HepG2 (cell line): ENCODE data around the gene CDT1. TPM values are rescaled to one million over a fixed set of nuclear protein-coding genes. Genes with fewer than 3 reads are reported as not detected.

Experiments used
- CREB3 ChIP-seq: sonication (generic); formaldehyde crosslinking; IDR thresholded peaks from 2 replicates; pipeline ENCODE4 v1.5.0; 2020; ENCODE audit warnings: missing genetic modification reagents
- LCORL ChIP-seq, 2 experiments: fragments of 450-650 bp in 1 of 2; sonication (generic) in 1 of 2; formaldehyde crosslinking in 1 of 2; IDR thresholded peaks; 2 replicates each; pipeline versions ENCODE4 v1.5.0 to v1.6.1; 2017 to 2020; ENCODE audit warnings: antibody characterized with exemption in 1 of 2, missing genetic modification reagents in 1 of 2
- POGK ChIP-seq: sonication (generic); formaldehyde crosslinking; conservative IDR thresholded peaks from 2 replicates; pipeline ENCODE4 v1.8.0; 2022; ENCODE audit warnings: mild to moderate bottlenecking, moderate library complexity, missing genetic modification reagents
- ZBED4 ChIP-seq: sonication (generic); formaldehyde crosslinking; IDR thresholded peaks from 2 replicates; pipeline ENCODE4 v1.4.0; 2020; ENCODE audit warnings: missing genetic modification reagents, borderline replicate concordance
- ZBTB7B ChIP-seq: sonication (generic); formaldehyde crosslinking; IDR thresholded peaks from 2 replicates; pipeline ENCODE4 v1.4.0; 2020; ENCODE audit warnings: missing genetic modification reagents
- ZKSCAN1 ChIP-seq: fragments of 150-350 bp; IDR thresholded peaks from 2 replicates; pipeline ENCODE4 v1.6.1; 2014; ENCODE audit warnings: low read length
- ZNF367 ChIP-seq: sonication (generic); formaldehyde crosslinking; IDR thresholded peaks from 2 replicates; pipeline ENCODE4 v1.4.0; 2020; ENCODE audit warnings: missing genetic modification reagents, borderline replicate concordance
- ZNF816 ChIP-seq: sonication (generic); formaldehyde crosslinking; IDR thresholded peaks from 2 replicates; pipeline ENCODE4 v1.8.0; 2022; ENCODE audit warnings: missing genetic modification reagents, mild to moderate bottlenecking, borderline replicate concordance
- polyA plus RNA-seq, 8 experiments: library from polyadenylated mRNA; depleted of rRNA in 3 of 8; stranded (reverse) in 7 of 8; unstranded in 1 of 8; fragments of >200 nt; fragmentation: Illumina TruSeq in 4 of 8; extraction: Trizol in 4 of 8; gene quantifications; 2 replicates each; pipeline versions ENCODE4 v1.2.1 to v1.2.3, GENCODE V29; 2011 to 2016; ENCODE audit warnings: low read depth in 4 of 8, missing spikeins in 1 of 8, mixed read lengths in 1 of 8; ENCODE audit not compliant: insufficient read depth in 1 of 8
- total RNA-seq, 5 experiments: library from RNA; depleted of rRNA; stranded (reverse); fragments of >200 nt; fragmentation: Illumina TruSeq; extraction: Trizol; gene quantifications; 2 replicates each; pipeline ENCODE4 v1.2.3, GENCODE V29; 2016; ENCODE audit warnings: low read depth in 1 of 5
- TF ChIP-seq, protein P1 (sequence below): sonication (generic); formaldehyde crosslinking; IDR thresholded peaks from 2 replicates; pipeline ENCODE4 v1.4.0; 2020; ENCODE audit warnings: mild to moderate bottlenecking, missing genetic modification reagents

CDT1 gene
- total and polyA plus RNA-seq, 2 of the 13 experiments (the other 11 are each of a cell fraction or from before 2014, with no cell fraction given) = 23.1 to 23.8 TPM

- TF ChIP-seq, protein P1, sequence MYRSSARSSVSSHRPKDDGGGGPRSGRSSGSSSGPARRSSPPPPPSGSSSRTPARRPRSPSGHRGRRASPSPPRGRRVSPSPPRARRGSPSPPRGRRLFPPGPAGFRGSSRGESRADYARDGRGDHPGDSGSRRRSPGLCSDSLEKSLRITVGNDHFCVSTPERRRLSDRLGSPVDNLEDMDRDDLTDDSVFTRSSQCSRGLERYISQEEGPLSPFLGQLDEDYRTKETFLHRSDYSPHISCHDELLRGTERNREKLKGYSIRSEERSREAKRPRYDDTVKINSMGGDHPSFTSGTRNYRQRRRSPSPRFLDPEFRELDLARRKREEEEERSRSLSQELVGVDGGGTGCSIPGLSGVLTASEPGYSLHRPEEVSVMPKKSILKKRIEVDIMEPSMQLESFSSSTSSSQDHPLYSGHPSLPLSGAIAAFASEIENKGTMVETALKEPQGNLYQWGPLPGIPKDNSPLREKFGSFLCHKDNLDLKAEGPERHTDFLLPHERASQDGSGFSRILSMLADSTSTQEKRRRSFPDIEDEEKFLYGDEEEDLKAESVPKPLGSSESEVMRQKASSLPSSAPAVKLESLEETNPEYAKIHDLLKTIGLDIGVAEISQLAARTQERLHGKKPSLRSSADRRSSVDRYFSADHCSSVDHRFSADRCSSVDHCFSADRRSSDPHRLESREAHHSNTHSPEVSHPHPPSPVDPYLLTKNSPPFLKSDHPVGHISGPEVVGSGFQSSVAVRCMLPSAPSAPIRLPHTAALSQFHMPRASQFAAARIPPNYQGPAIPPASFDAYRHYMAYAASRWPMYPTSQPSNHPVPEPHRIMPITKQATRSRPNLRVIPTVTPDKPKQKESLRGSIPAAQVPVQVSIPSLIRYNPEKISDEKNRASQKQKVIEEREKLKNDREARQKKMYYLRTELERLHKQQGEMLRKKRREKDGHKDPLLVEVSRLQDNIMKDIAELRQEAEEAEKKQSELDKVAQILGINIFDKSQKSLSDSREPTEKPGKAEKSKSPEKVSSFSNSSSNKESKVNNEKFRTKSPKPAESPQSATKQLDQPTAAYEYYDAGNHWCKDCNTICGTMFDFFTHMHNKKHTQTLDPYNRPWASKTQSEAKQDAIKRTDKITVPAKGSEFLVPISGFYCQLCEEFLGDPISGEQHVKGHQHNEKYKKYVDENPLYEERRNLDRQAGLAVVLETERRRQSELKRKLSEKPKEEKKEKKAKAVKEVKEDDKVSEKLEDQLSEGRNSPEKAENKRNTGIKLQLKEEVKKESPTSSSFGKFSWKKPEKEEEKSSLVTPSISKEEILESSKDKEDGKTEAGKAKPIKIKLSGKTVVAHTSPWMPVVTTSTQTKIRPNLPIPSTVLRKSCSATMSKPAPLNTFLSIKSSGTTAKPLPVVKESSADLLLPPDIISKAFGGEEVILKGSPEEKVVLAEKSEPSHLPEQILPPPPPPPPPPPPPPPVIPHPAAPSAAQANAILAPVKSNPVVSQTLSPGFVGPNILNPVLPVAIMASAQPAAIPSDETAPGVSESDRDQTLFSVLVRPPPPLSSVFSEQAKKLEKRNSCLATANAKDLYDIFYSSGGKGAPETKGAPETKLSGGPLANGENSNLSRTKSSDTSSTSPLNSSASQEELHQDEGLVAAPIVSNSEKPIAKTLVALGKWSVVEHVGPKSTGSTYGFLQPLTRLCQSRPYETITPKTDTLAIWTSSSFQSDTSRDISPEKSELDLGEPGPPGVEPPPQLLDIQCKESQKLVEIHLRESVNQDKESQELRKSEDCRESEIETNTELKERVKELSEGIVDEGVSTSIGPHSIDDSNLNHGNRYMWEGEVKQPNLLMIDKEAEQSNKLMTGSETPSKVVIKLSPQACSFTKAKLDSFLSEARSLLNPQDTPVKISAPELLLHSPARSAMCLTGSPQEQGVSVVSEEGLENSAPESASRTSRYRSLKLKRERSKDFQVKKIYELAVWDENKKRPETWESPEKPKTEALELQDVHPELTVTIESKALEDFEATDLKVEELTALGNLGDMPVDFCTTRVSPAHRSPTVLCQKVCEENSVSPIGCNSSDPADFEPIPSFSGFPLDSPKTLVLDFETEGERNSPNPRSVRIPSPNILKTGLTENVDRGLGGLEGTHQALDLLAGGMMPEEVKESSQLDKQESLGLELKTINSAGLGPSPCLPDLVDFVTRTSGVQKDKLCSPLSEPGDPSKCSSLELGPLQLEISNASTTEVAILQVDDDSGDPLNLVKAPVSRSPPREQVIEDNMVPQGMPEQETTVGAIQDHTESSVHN (CRISPR knock-in tag) = no peak
- TF ChIP-seq ZBED4 (peak; percentile 37; the same call in 1 of the 2 replicates), POGK (peak; percentile 8; the same call in 1 of the 2 replicates), LCORL (IDR thresholded peaks at IDR 0.05) (no peak), LCORL (CRISPR knock-in tag; IDR thresholded peaks at IDR 0.05) (no peak), ZNF816 (CRISPR knock-in tag) (no peak; the same call in 1 of the 2 replicates), ZKSCAN1 (peak; percentile 6; the same call in 1 of the 2 replicates), CREB3 (0 out of 2 replicates have a peak, but pooled peaks have one; percentile 46), ZBTB7B (peak; percentile 62; the same call in 1 of the 2 replicates), ZNF367 (CRISPR knock-in tag) (no peak)
Measured at GRCh38 chr16:88784074-88784855, 19.3 kb upstream of the CDT1 start (continued).
